NCI-H2227 treated with DMSO at 0.1 percent for 48 hours (cell line): ENCODE results near the gene CEBPZOS.
"Not testable (repeated sequence)": the region's sequence is repeated elsewhere in the genome, so short reads cannot be mapped to it uniquely, and the experiment has no call there.

Experiments used
- DNase-seq: peaks from one replicate; lab custom pipeline; 2025; lab: John Stamatoyannopoulos, UW

The CEBPZOS gene

DNA sequence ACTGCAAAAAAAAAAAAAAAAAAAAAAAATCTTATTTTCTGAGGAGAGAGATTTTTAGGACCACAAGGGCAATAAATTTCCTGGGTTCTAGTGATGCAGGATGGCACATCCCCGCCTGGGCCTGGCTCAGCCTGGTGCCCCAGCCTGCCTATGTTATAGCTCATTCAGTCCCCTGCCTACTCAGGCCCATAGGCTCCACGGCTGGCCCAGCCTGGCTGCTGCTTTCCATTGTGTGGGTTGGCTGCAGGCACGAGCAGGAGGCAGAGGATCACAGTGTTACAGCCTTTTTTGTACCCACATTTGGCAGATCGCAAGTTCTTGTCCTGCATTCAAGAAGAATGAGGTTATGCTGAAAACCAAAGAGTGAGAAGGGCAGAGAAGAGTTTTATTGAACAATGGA, 5.0 kb upstream of the CEBPZOS start:
- DNase-seq, result no peak

GRCh38 chr2:37191747-37192146, 4.5 kb upstream of the CEBPZOS start:
- DNase-seq, result no peak

DNA sequence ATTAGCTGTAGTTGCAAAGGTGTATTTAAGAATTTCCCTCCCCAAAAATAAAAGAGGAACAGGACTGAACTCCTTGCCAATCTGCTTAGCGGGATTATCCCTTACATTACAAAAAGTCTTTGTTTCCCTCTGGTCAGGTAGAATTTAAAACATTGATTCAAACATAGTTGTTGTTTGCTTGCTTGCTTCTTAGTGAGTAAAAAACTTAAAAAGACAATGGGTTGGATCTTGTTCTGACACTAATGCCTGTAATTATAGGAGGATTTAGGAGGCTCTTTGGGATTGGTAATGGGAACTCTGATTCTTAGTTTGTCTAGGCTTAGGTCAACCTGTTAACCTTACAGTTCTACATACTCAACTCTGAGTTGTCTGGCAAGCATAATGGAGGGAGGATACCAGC, 3.7 kb upstream of the CEBPZOS start:
- DNase-seq, result no peak

DNA sequence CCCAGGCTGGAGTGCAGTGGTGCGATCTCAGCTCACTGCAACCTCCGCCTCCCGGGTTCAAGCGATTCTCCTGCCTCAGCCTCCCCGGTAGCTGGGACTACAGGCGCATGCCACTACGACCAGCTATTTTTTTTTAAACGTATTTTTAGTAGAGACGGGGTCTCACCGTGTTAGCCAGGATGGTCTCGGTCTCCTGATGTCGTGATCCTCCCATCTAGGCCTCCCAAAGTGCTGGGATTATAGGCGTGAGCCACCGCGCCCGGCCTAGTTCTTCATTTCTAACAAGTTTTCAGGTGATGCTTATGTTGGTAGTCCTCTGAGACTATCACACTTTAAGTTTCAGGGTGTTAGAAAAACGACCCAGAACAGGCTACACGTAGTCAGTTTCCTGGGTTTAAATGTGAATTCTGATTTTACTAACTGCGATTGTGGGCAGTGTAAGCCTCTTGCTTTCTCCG, 405 bp upstream of the CEBPZOS start:
- DNase-seq, result not testable (repeated sequence)

DNA sequence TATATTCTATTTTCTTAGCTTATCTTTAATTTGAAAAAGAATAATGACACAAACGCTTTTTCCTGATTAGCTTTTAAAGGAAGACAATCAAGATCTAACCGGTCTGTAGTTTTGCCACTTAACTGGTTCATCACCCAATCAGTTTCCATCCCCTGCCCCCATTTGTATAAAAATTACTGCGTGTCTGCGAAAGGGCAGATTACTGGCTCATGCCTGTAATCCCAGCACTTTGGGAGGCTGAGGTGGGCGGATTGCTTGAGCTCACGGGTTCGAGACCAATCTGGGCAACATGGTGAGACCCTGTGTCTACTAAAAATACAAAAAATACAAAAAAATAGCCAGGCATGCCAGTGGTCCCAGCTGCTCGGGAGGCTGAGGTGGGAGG, 2.4 kb downstream of the CEBPZOS start:
- no peak for DNase-seq

DNA sequence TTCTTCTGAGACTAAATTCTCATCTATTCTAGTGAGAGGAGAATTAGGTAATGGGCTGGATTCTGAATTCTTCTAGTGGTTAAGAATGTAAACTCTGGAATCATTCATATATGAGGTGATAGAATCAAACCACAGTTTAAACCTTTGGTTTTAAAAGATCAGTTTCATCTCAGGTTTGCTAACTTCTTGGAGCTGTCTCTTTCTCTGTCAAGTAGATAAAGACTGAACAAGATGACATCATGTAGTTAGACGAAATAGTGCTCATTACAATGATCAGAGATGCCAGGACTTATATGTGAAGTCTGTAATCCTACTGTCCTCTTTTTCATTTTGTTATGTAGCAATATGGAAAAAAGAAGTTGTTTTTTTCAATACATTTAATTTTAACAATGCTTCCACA, 4.9 kb downstream of the CEBPZOS start:
- DNase-seq, result no peak

GRCh38 chr2:37201766-37202165, 5.5 kb downstream of the CEBPZOS start:
- DNase-seq, result no peak

DNA sequence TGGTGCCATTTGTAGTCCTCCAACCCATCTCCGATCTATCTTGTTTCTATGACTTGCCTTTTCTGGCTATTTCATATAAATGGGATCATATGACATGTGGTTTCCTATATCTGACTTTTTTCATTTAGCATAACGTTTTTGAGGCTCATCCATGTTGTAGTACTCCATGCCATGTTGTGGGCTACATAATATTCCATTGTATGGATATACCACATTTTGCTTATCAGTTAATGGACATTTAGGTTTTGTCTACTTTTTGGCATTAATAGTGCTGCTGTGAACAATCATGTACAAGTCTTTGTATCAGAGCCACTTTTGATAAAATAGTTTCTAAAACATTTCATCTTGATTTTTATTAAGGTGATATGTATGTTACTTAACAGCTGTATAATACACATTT, 7.4 kb downstream of the CEBPZOS start:
- no peak for DNase-seq

- DNase-seq, result not testable (repeated sequence)
These were observed 8.9 kb downstream of the CEBPZOS start for GRCh38 chr2:37205071-37205661.

GRCh38 chr2:37205689-37206341, 9.5 kb downstream of the CEBPZOS start:
- no peak for DNase-seq

DNA sequence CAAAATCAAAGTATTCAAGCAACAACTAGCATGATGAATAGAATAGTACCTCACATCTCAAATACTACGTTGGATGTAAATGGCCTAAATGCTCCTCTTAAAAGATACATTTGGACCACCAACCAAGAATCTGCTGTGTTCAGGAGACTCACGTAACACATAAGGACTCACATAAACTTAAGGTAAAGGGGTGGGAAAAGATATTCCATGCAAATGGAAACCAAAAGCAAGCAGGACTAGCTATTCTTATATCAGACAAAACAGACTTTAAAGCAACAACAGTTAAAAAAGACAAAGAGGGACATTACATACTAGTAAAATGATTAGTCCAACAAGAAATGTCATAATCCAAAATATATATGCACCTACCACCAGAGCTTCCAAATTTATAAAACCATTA, 10.5 kb downstream of the CEBPZOS start:
- DNase-seq, result not testable (repeated sequence)

DNA sequence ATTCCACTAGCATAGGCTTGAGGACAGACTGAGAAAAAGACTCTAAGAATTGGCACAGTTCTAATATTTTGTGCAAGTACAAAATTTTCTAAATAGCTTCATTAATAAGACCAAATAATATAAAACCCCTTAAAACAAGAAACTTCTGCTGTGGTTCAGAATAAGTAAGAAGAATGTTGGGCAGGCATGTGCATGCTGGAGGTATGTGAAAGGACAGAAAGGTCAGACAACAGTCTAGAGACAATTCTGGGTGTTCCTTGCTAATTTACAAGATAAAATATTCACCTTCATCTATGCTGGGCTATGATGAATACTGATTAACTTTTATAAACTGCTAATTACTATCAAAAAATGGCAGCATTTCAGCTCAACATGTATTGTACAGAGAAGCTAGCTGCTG, 14.9 kb downstream of the CEBPZOS start:
- no peak for DNase-seq

DNA sequence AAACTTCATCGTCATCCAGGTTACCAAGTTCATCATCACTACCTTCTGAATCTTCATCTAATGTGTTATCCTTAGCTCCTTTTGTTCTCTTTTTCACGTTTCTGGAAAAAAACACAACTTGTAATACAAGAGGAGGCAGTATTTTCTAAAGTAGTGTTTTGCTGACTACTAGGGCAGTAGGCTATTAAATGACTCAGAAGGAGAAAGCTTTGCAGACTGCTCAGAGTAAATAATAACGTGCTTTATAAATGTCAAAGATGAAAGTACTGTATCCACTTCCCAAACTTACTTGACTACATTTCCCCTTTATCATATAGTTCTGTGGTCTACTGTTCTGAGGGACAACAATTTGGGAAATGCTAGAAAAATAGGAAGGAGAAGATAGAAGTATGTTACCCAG, 15.6 kb downstream of the CEBPZOS start:
- DNase-seq, result no peak

DNA sequence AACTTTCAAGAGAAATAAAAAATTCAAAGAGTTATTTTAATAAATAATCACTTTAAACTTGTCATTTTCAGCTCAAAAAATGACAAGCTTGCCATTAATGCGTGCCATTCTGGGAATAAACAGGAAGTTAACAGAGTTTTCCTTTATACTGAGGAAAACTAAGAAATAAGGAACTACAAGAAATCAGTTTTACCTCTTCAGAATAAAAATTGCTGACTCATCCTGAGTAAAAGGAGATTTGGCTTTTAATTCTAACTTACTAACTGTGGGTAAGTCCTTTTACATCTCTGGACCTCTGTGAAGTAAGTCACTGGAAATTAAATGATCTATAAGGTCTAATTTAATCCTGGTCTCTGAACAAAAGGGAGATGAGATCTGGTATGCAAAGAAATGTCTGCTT, 19.0 kb downstream of the CEBPZOS start:
- DNase-seq, result no peak

- DNase-seq, result no peak
These were observed 22.8 kb downstream of the CEBPZOS start for GRCh38 chr2:37219046-37219445.

GRCh38 chr2:37223131-37223530, 26.8 kb downstream of the CEBPZOS start:
- DNase-seq, result no peak

GRCh38 chr2:37224063-37224462, 27.8 kb downstream of the CEBPZOS start:
- no peak for DNase-seq

DNA sequence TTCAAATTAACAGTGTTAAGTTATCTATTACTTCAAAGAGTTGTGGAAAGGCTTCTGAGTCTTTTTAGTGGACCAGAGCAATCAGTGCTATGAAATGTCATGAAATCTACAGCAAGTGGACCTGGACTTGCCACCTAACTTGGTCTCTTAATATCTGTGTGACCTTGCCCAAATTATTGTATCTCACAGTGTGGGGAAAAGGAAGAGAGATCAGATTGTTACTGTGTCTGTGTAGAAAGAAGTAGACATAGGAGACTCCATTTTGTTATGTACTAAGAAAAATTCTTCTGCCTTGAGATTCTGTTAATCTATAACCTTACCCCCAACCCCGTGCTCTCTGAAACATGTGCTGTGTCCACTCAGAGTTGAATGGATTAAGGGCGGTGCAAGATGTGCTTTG, 28.8 kb downstream of the CEBPZOS start:
- DNase-seq, result not testable (repeated sequence)

DNA sequence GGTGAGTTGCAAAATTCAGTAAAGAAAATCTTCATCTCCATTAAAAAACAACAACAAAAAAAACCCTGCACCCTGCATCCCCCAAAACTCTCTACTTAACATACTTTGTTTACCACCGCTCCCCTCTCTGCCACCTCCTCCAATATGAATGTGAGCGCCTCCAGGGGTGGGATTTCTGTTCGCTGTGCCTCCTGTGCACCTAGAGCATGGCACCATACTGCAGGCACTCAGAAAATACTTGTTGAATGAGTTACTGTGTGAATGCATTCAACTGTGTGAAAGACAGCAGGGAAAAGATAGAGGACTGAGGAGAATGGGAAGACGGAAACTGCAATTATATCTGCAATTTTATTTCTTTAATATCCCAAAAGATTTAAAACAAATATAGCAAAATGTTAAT, 30.6 kb downstream of the CEBPZOS start:
- DNase-seq, result no peak

GRCh38 chr2:37228788-37229187, 32.5 kb downstream of the CEBPZOS start:
- DNase-seq, result no peak

- DNase-seq, result no peak
These were observed 34.3 kb downstream of the CEBPZOS start for GRCh38 chr2:37230581-37230980.

DNA sequence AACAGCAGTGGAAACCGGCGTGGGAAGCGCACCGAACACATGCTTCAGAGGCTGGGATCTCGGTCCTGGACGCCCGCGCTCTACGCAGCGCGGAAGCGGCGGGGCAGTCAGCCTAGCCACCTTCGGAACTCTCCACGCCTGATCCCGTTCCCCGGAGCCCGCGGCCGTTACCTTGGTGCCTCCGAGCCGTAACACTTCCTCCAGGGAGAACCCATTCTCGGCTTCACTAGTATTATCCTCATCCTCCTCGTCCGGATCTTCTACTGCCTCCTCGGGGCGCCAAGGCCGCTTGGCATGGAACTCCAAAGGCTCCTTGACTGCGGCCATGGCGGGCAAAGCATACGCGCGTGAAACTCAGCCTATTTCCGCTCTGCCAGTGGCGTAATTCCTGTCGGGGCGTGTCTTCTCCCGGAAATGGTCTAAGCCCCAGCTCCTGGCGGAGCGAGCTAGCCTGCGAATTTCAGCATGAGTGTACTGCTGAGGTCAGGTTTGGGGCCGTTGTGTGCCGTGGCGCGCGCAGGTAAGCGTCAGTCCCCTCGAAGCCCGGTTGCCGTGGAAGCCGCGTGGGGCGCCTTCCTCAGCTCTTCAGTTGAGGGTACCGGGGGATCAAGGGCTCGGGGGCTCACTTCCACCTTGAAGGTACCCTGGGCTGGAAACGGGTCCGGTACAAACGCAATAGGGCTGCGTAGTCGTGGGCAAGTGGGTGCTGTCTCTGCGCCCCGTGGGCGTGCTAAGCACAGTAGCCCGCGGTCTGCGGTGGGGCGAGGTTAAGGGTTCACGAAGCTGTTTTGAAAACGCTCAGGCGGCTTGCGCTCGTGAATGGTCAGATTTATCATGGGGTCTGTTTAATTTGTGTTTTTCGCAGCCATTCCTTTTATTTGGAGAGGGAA, 35.2 kb downstream of the CEBPZOS start, which contains the start of the genes CEBPZ and NDUFAF7:
CEBPZ (minus strand) TSS at position 356 of the 890 bp plus-strand sequence; CDS start at position 327, 29 bp downstream.
NDUFAF7 (plus strand) TSS at position 418 of the 890 bp plus-strand sequence; CDS start at position 466, 48 bp downstream.
- DNase-seq, result peak; percentile 83
